Erythroblast (primary cell): ENCODE results near the gene CTXND1.

Source experiments
- DNase-seq, 2 experiments: peaks; one replicate each; lab custom pipeline; 2025; lab: John Stamatoyannopoulos, UW
- GATA1 ChIP-seq: IDR thresholded peaks from 2 replicates; pipeline ENCODE4 v1.6.1; 2011; ENCODE audit warnings: low read depth, mild to moderate bottlenecking, control low read depth, low read length, moderate library complexity
- POLR2A ChIP-seq: IDR thresholded peaks from 2 replicates; pipeline ENCODE4 v1.6.1; 2011; ENCODE audit warnings: mild to moderate bottlenecking, low read length

Gene CTXND1

DNA sequence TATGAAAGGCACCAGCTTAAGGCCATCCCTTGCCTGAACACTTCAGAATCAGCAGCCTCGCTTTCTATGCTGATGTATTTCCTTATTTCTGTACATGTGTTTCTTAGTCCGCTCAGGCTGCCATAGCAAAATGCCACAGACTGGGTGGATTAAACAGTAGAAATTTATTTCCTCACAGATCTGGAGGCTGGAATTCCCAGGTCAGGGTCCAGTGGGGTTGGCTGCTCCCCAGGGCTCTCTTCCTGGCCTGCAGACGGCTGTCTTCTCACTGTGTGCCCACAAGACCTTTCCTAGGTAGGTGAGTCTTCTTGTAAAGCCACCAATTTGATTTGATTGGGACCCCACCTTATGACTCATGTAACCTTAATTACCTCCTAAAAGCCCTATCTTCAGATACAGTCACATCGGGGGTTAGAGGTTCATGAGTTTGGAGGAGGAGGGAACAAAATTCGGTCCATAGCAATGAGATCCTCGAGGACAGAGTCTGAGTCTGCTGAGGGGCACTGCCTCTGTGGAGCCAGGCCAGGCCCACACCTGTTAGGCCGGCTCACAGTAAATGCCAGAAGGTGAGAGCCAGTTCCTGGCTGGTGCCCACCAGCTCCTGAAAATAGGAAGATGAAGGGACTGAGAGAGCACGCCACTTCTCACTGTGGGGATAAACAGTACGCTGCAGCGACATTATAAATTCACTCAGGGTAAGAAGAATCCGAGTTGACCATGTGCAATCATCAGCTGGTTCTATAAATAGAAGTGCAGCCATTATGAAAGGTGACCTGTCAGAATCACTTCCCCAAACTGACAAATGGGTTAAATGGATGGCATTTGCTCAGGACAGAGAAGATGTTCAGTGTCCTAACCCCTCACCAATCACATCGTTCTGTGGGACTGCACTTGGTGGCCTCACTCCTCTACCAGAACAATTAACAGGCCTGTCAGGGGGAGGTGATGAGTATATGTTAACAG lies 41.1 kb downstream of the CTXND1 start:
- TF ChIP-seq POLR2A (no peak), GATA1 (no peak)
- no peak for DNase-seq

DNA sequence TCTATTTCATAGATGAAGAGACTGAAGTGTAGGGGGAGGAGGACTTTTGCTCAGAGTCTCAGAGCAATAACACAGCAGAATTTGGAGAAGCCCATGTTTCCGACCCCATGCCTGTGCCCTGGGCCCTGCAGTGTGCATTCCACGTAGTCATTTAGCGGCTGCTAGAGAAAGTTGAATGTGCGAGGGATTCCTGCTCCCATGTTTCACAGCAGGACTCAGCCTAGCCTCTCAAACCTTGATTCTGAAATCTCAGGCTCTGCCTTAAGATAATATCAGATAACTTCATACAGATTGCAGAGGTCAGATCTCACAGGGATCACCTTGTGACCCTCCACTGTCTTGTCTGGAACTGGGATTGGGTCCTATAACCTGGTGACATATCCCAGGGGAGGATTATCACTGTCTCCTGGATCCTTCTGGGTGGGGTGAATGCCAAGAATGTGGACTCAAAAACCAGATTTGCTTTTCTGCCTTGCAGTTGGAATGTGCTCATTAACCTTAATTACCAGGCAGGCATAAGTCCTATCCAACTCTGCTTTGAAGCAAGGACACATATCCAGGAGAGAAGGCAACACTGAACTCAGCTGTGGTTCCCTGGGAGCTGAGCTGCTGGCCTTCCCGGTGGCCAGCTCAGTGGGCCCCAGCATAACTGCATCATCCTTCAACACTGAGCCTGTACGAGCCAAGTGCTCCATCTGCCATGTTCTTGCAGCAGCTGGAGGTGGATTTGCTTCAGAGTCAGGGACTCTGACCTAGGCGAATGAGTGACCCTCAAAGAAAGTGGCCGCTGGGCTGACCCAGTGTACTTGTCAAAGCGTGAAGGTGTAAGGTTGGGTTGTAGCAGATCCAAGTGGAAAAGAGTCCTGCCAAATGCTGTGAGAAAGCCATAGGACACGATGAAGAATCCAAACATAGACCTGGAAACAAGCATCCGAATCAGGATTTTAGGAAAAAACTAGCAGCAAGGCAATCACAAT lies 43.0 kb downstream of the CTXND1 start:
- no peak for DNase-seq
- TF ChIP-seq GATA1 (no peak), POLR2A (no peak)

DNA sequence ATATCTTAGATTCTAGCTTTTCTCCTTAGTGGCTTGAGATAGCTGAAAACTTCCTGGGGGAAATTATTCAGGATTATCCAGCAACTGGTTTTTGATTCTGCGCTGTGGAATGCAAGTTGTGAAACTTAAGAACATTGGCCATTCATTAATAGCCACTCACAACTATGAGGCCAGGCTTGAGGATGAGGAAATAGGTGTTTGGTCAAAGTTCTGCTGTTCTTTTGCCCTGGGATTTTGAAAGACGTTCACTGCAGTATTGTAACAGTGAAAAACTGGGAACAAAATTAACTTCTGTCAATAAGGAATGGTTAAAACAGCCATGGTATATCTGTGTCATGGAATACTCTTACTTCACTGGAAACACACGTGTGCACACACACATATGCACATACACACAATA lies 44.1 kb downstream of the CTXND1 start:
- TF ChIP-seq POLR2A = no peak
- TF ChIP-seq GATA1 = no peak
- DNase-seq = no peak

DNA sequence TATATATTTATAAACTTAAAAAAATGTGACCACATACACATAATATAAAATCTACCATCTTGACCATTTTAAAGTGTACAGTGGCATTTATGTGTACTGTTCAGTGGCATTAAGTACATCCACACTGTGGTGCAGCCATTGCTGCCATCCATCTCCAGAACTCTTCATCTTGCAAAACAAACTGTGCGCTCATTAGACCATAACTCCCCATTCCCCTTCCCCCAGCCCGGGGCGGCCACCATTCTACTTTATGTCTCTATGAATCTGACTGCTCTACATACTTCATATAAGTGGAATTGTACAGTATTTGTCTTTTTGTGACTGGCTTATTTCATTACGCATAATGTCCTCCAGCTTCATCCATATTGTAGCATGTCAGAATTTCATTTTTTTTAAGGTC lies 47.8 kb downstream of the CTXND1 start:
- no peak for DNase-seq
- no peak for TF ChIP-seq POLR2A
- no peak for TF ChIP-seq GATA1

DNA sequence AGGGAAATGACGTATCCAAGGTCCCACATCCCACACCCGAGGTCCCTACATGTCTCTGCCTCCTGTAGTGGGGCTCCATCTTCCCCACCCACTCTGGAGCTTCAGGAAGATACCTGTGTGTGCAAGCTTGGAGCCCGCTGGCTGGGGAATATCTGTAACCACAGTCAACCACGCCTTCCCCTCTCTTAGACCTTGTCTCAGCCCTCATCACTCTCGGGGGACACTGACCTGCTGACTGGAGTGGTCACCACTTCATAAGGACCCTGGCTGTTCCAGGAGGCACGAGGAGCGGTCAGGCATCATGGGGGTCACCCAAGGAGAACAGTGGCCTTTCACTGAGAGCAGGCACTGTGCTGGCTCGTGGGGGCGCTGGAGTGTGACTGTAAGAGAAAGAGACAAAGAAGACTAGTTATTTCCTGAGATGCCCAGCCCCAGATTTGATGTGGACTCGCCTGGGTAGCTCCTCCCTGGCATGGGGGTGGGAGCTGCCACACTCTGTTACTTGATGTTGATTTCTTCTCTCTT lies 48.6 kb downstream of the CTXND1 start:
- TF ChIP-seq POLR2A (no peak), GATA1 (no peak)
- no peak for DNase-seq

DNA sequence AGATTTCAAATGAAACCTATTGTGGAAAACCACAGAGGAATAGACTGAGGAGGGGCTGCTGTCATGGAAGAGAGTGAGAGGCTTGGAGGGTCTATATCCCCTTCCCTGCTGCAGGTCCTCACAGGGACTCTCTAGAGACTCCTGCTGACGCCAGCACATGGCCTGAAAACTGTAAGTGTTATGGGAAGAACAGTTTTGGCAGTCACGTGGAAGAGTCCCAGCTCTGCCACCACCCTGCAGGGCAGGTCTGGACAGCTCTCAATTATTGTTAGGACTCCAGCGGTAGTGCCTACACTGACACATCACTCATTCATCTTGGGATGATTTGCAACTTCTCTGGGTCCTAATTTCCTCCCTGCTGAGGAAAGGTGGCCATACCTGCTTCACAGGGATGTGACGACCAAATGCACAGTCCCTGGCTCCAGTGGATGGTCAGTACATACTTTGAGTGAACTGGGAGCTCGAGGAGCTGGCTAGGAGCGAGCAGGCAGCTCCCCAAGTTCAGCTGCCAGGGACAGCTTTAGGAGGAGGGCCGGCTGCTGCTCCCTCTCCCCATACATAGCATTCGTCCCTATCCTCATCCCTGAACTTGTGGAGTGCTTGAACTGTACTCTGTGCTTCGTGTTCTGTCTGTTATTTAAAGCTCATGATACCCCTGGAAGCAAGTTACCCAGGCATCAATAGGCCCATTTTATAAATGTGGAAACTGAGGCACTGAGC lies 49.2 kb downstream of the CTXND1 start:
- TF ChIP-seq GATA1 = no peak
- TF ChIP-seq POLR2A = no peak
- DNase-seq = no peak

DNA sequence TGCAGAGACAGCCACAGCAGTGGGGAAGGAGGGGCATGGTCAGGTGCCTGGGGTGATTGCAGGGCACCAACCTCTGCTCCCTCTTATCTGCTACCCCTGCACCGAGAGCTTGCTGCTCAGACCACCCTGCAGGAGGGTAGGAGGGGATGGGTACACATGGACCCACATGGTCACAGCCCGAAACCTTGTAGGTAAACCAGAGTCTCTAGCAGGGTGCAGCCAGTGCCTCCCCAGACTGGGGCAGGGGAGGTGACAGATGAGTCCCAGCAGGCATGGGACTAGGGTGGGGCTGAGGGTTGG lies 50.0 kb downstream of the CTXND1 start:
- DNase-seq = no peak
- no peak for TF ChIP-seq POLR2A
- TF ChIP-seq GATA1 = no peak

DNA sequence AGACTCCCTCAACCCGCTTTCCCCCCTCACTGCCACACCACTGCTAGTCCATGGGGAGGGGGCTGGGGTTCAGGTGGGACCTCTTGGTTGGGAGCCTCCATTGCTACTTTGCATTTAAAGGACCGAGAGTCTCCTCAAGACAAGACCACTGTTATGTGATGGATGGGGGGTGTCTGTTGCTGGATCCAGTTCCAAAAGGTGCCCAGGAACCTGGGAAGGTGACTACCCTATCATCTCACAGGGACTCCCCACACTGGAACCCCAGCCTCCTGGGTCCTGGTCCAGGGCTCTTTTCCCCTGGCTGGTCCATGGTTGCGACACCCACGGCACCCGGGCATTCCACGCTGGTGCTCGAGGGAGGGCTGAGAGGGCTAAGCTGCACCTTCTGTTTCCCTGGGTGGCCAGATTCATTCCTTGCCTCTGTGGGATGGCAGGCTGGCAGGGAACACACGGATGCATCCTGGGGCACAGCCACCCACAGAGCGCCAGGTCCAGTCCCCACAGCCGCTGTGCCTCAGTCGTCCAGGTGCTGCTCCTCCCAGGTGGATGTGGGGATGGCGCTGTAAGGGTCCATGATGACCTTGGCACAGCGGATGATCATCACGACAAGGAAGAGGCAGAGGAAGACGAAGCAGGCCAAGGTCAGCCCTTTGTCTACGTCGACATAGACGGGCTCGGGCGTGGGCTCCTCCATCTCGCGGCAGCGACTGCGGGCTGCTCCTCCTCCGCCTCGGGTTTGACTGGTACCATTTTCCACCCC lies 50.6 kb downstream of the CTXND1 start:
- TF ChIP-seq POLR2A (no peak), GATA1 (no peak)
- no peak for DNase-seq

DNA sequence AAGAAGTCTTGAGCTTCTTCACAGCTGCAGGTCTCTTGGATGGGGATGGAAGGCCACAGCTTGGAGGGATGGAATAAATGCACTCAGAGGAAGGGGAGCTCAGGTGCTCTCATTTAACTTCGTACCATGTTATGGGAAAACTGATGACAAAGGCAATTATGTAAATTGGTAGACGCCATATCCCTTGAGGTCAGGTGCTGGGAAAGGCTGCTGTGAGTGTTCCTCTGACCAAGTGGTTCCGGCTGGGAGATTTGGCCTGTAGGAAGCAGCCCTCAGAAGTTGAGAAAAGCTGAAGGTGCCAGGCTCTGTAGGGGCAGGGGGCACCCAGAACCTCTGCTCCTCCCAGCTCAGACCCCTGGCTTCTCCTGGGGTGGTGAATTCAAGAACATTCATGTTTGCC lies 52.1 kb downstream of the CTXND1 start:
- DNase-seq = no peak
- no peak for TF ChIP-seq GATA1
- no peak for TF ChIP-seq POLR2A

DNA sequence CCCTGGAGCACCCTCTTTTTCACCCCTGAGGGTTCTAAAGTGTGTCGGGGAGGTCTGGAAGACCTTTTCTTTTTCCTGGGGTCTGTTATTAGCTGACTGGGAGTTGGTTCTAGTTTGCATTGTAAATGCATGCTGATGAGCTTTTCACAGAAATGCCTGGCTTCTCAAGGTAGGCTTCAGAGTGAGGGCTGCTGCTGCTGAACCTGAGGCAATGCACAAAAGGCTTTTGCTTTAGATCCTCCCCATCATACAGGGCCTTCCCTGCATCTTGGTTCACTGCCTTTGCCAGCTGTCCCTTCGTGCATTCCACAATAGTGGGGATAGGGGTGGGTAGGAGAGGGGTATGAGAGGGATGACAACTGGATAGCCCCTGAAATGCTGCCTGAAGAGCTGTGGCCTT lies 52.6 kb downstream of the CTXND1 start:
- no peak for TF ChIP-seq GATA1
- TF ChIP-seq POLR2A = no peak
- DNase-seq = no peak

DNA sequence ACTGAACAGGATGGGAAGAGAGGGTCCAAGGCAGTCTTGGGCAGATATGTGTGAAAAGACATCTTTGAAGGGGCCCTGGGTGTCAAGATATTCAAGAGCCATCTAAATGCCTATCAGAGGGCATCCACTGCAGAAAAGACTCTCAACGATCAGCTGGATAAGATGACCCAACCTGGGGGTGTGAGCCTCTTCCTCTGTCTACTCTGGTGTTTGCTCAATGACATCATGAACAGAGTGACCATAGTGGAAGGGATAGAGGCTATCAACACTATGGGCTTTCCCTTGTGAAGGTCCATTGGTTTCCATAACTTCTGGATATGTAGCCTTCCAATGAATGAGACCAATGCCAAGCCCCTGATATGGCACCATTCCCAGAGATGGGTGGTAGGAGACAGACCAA lies 57.1 kb downstream of the CTXND1 start:
- DNase-seq = no peak
- TF ChIP-seq POLR2A (no peak), GATA1 (no peak)

DNA sequence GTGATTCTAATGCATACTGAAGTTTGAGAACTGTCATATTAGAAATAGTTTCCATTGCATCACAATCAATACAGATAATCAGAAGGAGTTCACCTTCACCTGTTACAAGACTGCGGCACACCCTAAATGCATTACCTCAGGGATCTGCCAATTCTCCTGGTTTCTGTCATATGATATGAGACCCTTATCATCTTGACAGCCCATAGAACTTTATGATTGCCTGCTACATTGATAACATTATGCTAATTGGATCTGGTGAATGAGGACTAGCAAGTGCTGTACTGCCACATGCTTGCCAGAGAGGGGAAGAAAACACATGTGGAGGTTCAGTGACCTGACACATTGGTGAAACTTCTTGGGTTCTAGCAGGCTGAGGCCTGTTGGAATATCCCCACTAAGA lies 57.8 kb downstream of the CTXND1 start:
- no peak for DNase-seq
- TF ChIP-seq POLR2A = no peak
- no peak for TF ChIP-seq GATA1
